22Rv1 (cell line): ENCODE results near the gene SLC28A3.
"Not testable (repeated sequence)": the region's sequence is repeated elsewhere in the genome, so short reads cannot be mapped to it uniquely, and the experiment has no call there.

Source experiments
- H3K27ac ChIP-seq: fragments of 450-650 bp; 2 replicates; pipeline ENCODE4 v1.5.1; 2017
- CTCF ChIP-seq: fragments of 450-650 bp; IDR thresholded peaks from 2 replicates; pipeline ENCODE4 v1.5.1; 2017; ENCODE audit warnings: mild to moderate bottlenecking
- ZFX ChIP-seq: fragments of 450-650 bp; IDR thresholded peaks from 2 replicates; pipeline ENCODE4 v1.6.1; 2017; ENCODE audit warnings: antibody characterized with exemption, borderline replicate concordance

SLC28A3 gene

GRCh38 chr9:84340535-84340934 is at the start of gene SLC28A3:
Gene SLC28A3 (minus strand): TSS chr9:84340758. CDS start chr9:84340633, 125 bp downstream.
- H3K27ac ChIP-seq, result no peak within 1 kb of the TSS
- TF ChIP-seq CTCF (no peak), ZFX (no peak)

GRCh38 chr9:84390254-84390653 is 49.7 kb upstream of the SLC28A3 start:
- H3K27ac ChIP-seq, result not testable (repeated sequence)

GRCh38 chr9:84387821-84388220 is 47.3 kb upstream of the SLC28A3 start:
- TF ChIP-seq CTCF (no peak), ZFX (no peak)
- H3K27ac ChIP-seq, result no peak overlapping the region

GRCh38 chr9:84386753-84387152 is 46.2 kb upstream of the SLC28A3 start:
- TF ChIP-seq ZFX (no peak), CTCF (no peak)
- no peak overlapping the region for H3K27ac ChIP-seq

GRCh38 chr9:84385386-84386040 is 45.0 kb upstream of the SLC28A3 start:
- no peak overlapping the region for H3K27ac ChIP-seq
- TF ChIP-seq CTCF (no peak), ZFX (no peak)

GRCh38 chr9:84384617-84385016 is 44.1 kb upstream of the SLC28A3 start:
- no peak overlapping the region for H3K27ac ChIP-seq
- TF ChIP-seq CTCF (no peak), ZFX (no peak)

GRCh38 chr9:84383178-84383577 is 42.6 kb upstream of the SLC28A3 start:
- TF ChIP-seq ZFX (no peak), CTCF (no peak)
- H3K27ac ChIP-seq, result no peak overlapping the region

GRCh38 chr9:84382720-84383119 is 42.2 kb upstream of the SLC28A3 start:
- TF ChIP-seq ZFX, result no peak
- TF ChIP-seq CTCF, result no peak
- H3K27ac ChIP-seq, result no peak overlapping the region
